Central memory CD8-positive, alpha-beta T cell (primary cell): ENCODE results near the gene FAM107B.

ENCODE experiments used
- ATAC-seq: fragments of 150-1000 bp; cut with Tn5 transposase; replicated peaks from 2 replicates; pipeline ENCODE4 v1.10.0; 2022; ENCODE audit warnings: mild to moderate bottlenecking, moderate FRiP score, moderate number of reproducible peaks; ENCODE audit not compliant: poor library complexity, severe bottlenecking; ENCODE audit errors: extremely low read depth
- DNase-seq, 2 donors: peaks; one replicate each; pipeline ENCODE4 v3.0.0; 2021; ENCODE audit warnings: low spot score in 2 of 2
- H3K27ac Mint-ChIP-seq: one replicate; pipeline ENCODE4 v1.8.0; 2022; ENCODE audit warnings: low read depth, mild to moderate bottlenecking, moderate library complexity, mixed read lengths
- H3K27me3 Mint-ChIP-seq: one replicate; pipeline ENCODE4 v1.8.0; 2022; ENCODE audit warnings: mixed read lengths
- H3K36me3 Mint-ChIP-seq: one replicate; pipeline ENCODE4 v1.8.0; 2022; ENCODE audit warnings: mild to moderate bottlenecking, moderate library complexity, mixed read lengths; ENCODE audit not compliant: insufficient read depth
- H3K4me1 Mint-ChIP-seq: one replicate; pipeline ENCODE4 v1.8.0; 2022; ENCODE audit warnings: mixed read lengths
- H3K4me3 Mint-ChIP-seq: one replicate; pipeline ENCODE4 v1.8.0; 2022; ENCODE audit warnings: mild to moderate bottlenecking, moderate library complexity, mixed read lengths
- H3K9me3 Mint-ChIP-seq: one replicate; pipeline ENCODE4 v1.8.0; 2022; ENCODE audit warnings: mixed read lengths

Gene FAM107B

DNA sequence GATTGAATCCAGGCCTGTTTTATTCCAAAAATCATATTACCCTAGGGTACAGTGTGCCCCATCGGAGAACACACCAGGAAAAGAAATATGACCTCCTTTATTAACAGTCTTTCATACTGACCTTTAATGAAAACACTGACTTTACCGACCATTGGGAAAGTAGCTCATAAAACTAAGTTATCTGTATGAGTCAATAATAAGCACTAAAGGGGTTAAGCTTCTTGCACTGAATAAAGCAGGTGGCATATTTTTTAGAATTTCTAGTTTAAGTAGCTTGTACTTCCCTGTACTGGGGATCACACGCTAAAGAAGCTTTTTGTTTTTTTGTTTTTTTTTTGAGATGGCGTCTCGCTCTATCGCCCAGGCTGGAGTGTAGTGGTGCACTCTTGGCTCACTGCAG, 199.8 kb downstream of the FAM107B start:
- DNase-seq (no peak), ATAC-seq (no peak)
- H3K36me3 Mint-ChIP-seq = peaks cover 33% of the 10 kb centered on the region
- no peaks in the 10 kb centered on the region for H3K9me3 Mint-ChIP-seq
- no peak overlapping the region for H3K4me3 Mint-ChIP-seq
- H3K27ac Mint-ChIP-seq = peak overlapping the region; percentile 97
- H3K4me1 Mint-ChIP-seq = peaks cover 59% of the 10 kb centered on the region
- no peaks in the 10 kb centered on the region for H3K27me3 Mint-ChIP-seq

DNA sequence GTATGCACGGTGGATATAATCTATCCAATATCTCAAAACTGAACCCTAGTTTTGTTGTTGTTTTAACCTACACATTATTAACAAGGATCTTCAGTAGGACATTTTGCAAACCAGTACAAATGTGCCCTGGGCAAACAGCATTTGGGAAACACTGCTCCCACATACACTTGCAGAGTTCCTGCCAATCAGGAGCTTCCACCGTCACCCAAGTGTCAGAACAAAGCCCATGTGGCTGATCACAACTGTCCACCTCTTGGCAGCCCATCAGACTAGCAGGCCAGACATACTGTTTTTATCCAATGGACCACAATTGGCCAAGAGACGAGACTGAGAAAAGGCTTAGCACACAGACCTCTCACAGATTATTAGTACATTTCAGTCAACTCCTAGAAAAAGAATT, 200.4 kb downstream of the FAM107B start:
- H3K27ac Mint-ChIP-seq = peak overlapping the region; percentile 97
- no peak overlapping the region for H3K4me3 Mint-ChIP-seq
- no peaks in the 10 kb centered on the region for H3K27me3 Mint-ChIP-seq
- H3K36me3 Mint-ChIP-seq = peaks cover 37% of the 10 kb centered on the region
- ATAC-seq (no peak), DNase-seq (no peak)
- no peaks in the 10 kb centered on the region for H3K9me3 Mint-ChIP-seq
- H3K4me1 Mint-ChIP-seq = peaks cover 65% of the 10 kb centered on the region

DNA sequence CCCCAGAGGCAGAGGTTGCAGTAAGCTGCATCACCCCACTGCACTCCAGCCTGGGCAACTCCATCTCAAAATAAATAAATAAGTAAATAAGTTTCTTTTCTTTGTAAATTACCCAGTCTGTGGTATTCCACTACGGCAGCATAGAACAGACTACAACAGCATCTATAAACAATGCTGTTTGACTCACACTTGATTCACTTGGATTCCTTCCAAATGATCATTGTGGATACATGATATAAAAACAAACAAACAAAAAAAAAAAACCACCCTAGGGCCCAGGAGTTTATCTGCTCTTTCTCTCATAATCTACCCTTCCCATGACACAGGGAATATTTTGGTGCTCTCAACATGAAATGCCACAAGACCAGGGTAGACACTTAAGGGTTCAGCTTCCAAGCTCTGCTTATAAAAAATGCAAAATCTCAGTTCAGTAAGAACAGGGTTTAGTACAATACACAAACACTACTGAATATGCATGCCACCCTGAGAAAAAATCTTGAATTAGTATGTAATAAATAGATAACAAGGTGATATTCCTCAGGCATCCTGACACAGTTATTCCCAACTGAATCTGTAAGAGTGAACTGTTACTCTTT, 200.9 kb downstream of the FAM107B start:
- Mint-ChIP-seq H3K36me3 (peaks cover 36% of the 10 kb centered on the region), H3K9me3 (no peaks in the 10 kb centered on the region)
- ATAC-seq = no peak

DNA sequence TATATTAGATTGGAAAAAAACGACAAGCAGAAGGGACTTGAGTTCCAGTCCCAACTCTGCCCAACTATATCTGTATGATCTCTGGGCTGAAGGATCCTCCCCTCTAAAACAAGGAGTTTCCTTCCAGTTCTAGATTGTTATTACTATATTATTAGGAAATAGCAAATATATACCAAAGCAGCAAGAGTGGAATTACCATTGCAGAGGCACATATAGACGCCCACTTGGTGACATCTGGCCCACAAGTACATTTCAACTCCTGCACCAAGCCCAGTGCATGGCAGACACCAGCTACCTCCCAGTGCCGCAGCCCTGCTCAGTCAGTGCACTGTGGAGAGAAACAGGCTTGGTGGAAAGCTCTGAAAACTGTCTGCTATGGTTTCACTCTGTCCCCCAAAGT, 201.9 kb downstream of the FAM107B start:
- no peaks in the 10 kb centered on the region for H3K9me3 Mint-ChIP-seq
- no peaks in the 10 kb centered on the region for H3K27me3 Mint-ChIP-seq
- H3K4me3 Mint-ChIP-seq = no peak overlapping the region
- ATAC-seq (no peak), DNase-seq (no peak)
- H3K4me1 Mint-ChIP-seq = peaks cover 71% of the 10 kb centered on the region
- peak overlapping the region; percentile 97 for H3K27ac Mint-ChIP-seq
- H3K36me3 Mint-ChIP-seq = peaks cover 40% of the 10 kb centered on the region

More for the DNA sequence above, 200.9 kb downstream of the FAM107B start:
- Mint-ChIP-seq H3K27me3 (no peaks in the 10 kb centered on the region), H3K27ac (peak overlapping the region; percentile 97), H3K4me1 (peaks cover 70% of the 10 kb centered on the region), H3K4me3 (no peak overlapping the region)
- DNase-seq = no peak

DNA sequence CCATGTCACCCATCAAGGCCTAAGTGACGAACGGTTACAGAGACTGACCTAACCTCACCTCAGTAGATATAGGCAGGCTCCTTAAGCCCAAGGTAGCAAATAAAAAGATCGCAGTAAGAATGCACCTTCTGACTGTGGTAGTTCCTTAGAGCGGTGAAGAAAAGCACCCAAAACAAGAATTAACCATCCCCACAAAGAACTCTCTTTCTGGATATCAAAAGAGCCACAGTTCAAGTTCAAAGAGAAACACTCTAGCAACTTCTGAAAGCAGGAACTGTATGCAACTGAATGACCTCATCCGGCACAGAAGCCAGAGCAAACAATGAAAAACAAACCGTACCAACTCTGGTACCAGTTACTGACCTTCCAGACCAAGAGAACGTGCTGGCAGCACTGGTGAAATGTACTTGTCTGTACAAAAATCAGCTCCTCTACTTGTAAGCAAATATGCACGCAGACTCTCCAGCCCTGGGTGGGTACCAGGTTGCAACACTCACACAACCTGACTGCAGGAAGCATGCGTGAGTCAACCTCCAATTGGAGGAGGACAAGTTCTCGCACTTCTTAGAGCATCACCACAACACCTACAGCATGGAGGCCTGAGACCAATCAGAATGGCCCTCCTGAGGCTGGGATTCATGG, 202.7 kb downstream of the FAM107B start:
- Mint-ChIP-seq H3K9me3 (no peaks in the 10 kb centered on the region), H3K36me3 (peaks cover 47% of the 10 kb centered on the region), H3K27me3 (no peaks in the 10 kb centered on the region), H3K4me1 (peaks cover 79% of the 10 kb centered on the region), H3K4me3 (peak overlapping the region; percentile 88), H3K27ac (peak overlapping the region; percentile 97)
- ATAC-seq (peak; percentile 76), DNase-seq (peak in 1 of 2 donors; percentile 73)

DNA sequence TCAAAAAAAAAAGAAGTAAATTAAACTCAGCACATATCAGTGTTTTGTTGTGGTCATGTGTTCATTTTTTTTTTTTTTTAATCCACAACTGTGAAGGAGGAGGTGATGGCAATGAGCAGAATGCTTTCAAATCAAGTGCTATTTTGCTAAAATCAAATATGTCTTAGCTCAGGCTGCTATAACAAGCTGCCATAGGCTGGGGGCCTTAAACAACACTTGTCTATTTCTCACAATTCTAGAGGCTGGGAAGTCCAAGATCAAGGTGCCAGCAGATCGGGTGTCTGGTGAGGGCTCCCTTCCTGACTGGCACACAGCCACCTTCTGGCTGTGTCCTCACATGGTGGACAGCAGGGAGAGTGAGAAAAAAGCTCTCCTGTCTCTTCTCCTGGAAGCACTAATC, 203.9 kb downstream of the FAM107B start:
- H3K4me3 Mint-ChIP-seq = peak overlapping the region; percentile 88
- ATAC-seq (no peak), DNase-seq (no peak)
- H3K36me3 Mint-ChIP-seq = peaks cover 50% of the 10 kb centered on the region
- H3K27ac Mint-ChIP-seq = peak overlapping the region; percentile 97
- H3K4me1 Mint-ChIP-seq = peaks cover 87% of the 10 kb centered on the region
- peaks cover 5% of the 10 kb centered on the region for H3K9me3 Mint-ChIP-seq
- H3K27me3 Mint-ChIP-seq = no peaks in the 10 kb centered on the region

DNA sequence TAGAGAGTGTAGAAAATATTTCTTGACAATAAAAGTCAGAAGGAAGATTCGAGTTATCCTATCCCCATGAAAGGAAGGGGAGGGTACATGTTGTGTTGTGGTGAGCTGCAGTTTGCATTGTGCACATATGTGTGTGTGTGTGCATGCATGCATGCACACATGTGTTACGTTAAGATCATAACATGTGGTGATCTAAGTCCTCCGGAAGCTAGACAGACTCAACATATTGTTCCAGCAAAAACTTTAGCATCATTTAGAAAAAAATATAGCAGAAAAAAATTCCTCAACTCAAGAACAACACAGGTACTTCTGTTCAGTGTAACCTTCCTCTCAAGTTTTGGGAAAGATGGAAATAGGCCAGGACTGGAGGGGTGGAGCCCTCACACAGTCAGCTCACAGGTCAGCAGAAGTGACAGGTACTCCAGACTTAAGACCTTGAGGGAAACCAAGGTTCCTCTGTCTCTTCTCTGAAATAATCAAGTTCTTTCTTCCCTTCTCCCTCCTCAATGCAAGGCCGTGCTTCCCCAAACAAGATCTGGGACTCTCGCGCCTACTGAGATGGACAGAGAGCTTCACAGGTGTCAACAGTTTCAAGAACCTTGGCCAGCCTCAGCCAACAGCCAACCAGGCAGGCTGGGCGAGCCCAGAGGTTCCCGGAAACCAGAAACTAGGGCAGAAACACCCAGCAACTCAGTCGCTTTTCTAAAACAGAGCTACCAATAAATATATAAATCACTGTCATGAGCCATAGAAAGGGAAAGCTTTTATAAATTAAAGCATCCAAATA, 205.2 kb downstream of the FAM107B start:
- no peak for DNase-seq

DNA sequence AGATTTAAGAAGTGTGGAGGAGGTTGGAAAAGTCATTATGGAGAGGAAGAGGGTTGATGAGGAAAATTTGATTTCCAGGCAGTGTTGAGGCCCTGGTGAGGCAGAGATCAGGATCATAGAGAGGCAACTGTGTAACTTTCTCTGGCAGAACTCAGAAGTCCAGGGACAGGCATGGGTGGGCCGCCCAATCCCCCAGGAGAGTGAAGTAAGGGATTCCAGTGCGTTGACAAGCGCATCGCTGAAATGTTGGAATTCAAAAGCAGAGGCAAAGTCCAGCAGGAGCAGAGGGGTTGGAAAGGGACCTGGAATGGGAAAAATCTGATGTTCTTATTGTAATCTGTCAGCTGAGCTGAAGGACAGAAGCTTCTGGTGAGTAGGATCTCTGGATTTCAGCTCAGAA, 207.3 kb downstream of the FAM107B start:
- Mint-ChIP-seq H3K4me3 (peak overlapping the region; percentile 41), H3K36me3 (peaks cover 59% of the 10 kb centered on the region), H3K9me3 (peaks cover 5% of the 10 kb centered on the region), H3K27ac (peak overlapping the region; percentile 97), H3K4me1 (peaks cover 99% of the 10 kb centered on the region), H3K27me3 (no peaks in the 10 kb centered on the region)
- DNase-seq (no peak), ATAC-seq (no peak)

More for the DNA sequence above, 205.2 kb downstream of the FAM107B start:
- ATAC-seq = peak; percentile 13
- peaks cover 53% of the 10 kb centered on the region for H3K36me3 Mint-ChIP-seq
- H3K27me3 Mint-ChIP-seq = no peaks in the 10 kb centered on the region
- peak overlapping the region; percentile 88 for H3K4me3 Mint-ChIP-seq
- peaks cover 89% of the 10 kb centered on the region for H3K4me1 Mint-ChIP-seq
- H3K27ac Mint-ChIP-seq = peak overlapping the region; percentile 97
- peaks cover 5% of the 10 kb centered on the region for H3K9me3 Mint-ChIP-seq

DNA sequence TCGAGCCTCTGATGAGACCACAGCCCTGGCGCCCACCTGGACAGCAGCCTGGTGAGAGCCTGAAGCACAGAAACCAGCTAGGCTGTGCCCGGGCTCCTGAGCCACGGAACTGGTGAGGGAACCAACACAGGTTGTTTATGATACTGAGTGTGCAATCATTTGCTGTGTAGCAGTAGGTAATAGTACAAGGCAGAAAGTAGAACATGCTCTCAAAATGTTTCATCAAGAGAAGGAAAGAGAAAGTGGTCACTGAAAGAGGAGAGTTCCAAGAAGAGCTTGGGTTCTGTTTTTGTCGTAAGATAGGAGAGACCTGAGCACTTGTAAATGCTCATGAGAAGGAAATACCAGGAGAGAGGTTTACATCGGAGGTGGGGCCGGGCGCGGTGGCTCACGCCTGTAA, 208.2 kb downstream of the FAM107B start:
- Mint-ChIP-seq H3K27me3 (no peaks in the 10 kb centered on the region), H3K27ac (peak overlapping the region; percentile 97), H3K4me1 (peaks cover 99% of the 10 kb centered on the region), H3K4me3 (peak overlapping the region; percentile 30), H3K9me3 (peaks cover 5% of the 10 kb centered on the region), H3K36me3 (peaks cover 54% of the 10 kb centered on the region)
- no peak for DNase-seq
- ATAC-seq = no peak

DNA sequence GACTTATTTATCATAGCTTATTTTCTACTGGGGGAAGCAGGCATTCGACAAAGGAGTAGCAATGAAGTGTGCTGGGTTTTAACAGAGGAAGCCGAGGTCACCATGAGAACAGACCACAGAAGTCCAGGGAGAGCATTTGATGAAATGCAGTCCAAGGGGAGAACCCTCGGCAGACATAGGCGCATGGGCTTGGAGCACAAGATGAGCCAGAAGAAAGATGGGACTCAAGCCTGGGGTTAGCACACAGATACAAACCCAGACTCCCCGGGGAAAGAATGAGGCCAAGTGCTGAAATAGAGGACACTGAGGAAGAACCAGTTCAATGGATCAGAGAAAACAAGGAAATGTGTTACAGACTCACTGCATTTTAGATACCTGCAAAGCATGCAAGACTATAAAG, 209.5 kb downstream of the FAM107B start:
- Mint-ChIP-seq H3K4me3 (peak overlapping the region; percentile 64), H3K4me1 (peaks cover 99% of the 10 kb centered on the region), H3K27me3 (no peaks in the 10 kb centered on the region), H3K36me3 (peaks cover 47% of the 10 kb centered on the region), H3K27ac (peak overlapping the region; percentile 97), H3K9me3 (peaks cover 5% of the 10 kb centered on the region)
- DNase-seq (no peak), ATAC-seq (no peak)

DNA sequence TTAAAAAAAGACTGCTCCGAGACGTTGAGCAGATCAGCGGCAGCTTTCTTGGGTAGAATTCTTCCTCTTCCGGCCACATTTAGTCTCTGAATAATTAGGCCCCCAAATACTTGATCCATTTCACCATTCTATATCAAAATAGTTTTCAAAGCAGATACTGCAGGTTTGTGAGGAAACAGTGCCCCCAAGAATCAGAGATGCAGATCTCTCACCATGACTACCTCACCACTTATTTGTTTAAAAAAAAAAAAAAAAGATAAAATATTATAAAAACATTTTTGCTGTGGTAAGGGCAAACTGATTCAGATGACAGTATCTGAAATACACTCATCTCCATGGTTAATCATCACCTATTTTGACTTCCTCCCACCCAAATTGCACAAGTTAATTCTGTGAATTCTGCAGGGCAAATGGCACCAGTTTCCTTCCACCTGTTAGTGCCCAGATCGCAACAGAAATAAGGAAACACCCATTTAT, 210.4 kb downstream of the FAM107B start:
- DNase-seq = no peak

DNA sequence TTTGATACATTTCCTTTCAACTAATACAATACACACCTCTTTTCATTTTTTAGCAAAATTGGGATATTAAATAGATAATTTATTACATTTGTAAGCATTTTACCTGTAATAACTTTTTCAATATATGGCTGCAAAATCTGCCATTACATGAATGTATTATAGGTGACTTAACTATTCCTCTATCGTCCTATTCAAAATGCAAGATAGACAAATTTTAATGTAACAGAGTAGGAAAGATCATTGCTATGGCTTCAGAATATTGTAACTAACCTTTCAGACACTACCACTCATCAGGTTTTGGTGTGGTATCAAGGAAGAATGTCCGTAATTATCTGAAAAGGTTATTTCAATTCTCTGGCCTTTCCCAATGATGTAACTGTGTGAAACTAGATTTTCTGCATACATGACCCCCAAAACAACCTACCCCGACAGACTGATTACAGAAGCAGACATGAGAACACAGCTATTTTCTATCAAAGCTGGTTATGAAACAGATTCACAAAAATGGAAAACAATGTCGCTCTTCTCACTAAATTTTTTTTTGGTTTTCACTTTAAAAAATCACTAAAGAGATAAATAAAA, 211.2 kb downstream of the FAM107B start:
- no peaks in the 10 kb centered on the region for H3K27me3 Mint-ChIP-seq
- peak overlapping the region; percentile 64 for H3K4me3 Mint-ChIP-seq
- no peak for DNase-seq

More for the DNA sequence above, 210.4 kb downstream of the FAM107B start:
- no peaks in the 10 kb centered on the region for H3K27me3 Mint-ChIP-seq
- H3K27ac Mint-ChIP-seq = peak overlapping the region; percentile 97
- H3K4me3 Mint-ChIP-seq = peak overlapping the region; percentile 64
- H3K9me3 Mint-ChIP-seq = peaks cover 5% of the 10 kb centered on the region
- peaks cover 43% of the 10 kb centered on the region for H3K36me3 Mint-ChIP-seq
- ATAC-seq = peak; percentile 76
- H3K4me1 Mint-ChIP-seq = peaks cover 96% of the 10 kb centered on the region

More for the DNA sequence above, 211.2 kb downstream of the FAM107B start:
- Mint-ChIP-seq H3K27ac (peak overlapping the region; percentile 97), H3K9me3 (peaks cover 5% of the 10 kb centered on the region), H3K36me3 (peaks cover 43% of the 10 kb centered on the region), H3K4me1 (peaks cover 96% of the 10 kb centered on the region)
- ATAC-seq = no peak
